Erythroblast (primary cell): Measurements from ENCODE around the gene ELK3.

Experiments
- GATA1 ChIP-seq: IDR thresholded peaks from 2 replicates; pipeline ENCODE4 v1.6.1; 2011; ENCODE audit warnings: low read depth, mild to moderate bottlenecking, control low read depth, low read length, moderate library complexity
- POLR2A ChIP-seq: IDR thresholded peaks from 2 replicates; pipeline ENCODE4 v1.6.1; 2011; ENCODE audit warnings: mild to moderate bottlenecking, low read length

DNA sequence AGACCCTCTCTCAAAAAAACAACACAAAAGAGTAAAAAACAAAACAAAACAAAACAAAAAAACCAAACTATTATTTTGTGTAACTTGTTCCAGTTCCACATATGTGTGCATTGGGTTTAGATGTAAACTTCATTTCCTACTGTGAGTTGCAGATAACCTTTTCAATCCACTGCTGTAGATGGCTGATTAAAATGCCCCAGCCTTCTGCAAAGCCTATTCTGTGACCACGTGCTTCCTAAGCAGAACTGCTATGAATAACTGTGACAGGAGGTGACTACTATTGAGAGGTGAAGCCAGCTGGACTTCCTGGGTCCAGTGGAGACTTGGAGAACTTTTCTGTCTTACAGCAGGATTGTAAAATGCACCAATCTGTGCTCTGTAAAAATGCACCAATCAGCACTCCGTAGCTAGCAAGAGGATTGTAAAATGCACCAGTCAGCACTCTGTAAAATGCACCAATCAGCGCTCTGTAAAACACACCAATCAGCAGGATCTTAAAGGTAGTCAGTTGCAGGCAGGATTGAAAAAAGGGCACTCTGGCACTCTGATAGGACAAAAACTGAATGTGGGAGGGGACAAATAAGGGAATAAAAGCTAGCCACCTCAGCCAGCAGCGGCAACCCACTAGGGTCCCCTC lies 10.3 kb upstream of the ELK3 start:
- TF ChIP-seq POLR2A (no peak), GATA1 (no peak)
